GM21529 (cell line): ENCODE results near the gene USP51.
A peak's percentile ranks its signal among the peaks of the same experiment; 100 is the strongest.
"Not testable (repeated sequence)": the region's sequence is repeated elsewhere in the genome, so short reads cannot be mapped to it uniquely, and the experiment has no call there.

Experiments
- ATAC-seq: cut with Tn5 transposase; IDR thresholded peaks from one replicate; pipeline ENCODE4 v1.9.1; 2021; ENCODE audit not compliant: unreplicated experiment

Gene USP51

GRCh38 chrX:55489314-55490009 is at the start of gene USP51:
USP51 (minus strand) TSS chrX:55489848; CDS start chrX:55488939, 909 bp downstream.
- ATAC-seq, result peak; percentile 45

- ATAC-seq, result no peak
These were observed 34.8 kb upstream of the USP51 start for GRCh38 chrX:55524487-55524886.

GRCh38 chrX:55523356-55523755 is 33.7 kb upstream of the USP51 start:
- no peak for ATAC-seq

GRCh38 chrX:55522596-55523276 is 33.1 kb upstream of the USP51 start:
- no peak for ATAC-seq

- ATAC-seq, result no peak
These were observed 32.0 kb upstream of the USP51 start for GRCh38 chrX:55521687-55522086.

- ATAC-seq, result peak; percentile 59
These were observed 27.3 kb upstream of the USP51 start for GRCh38 chrX:55516794-55517481.

- not testable (repeated sequence) for ATAC-seq
These were observed 23.5 kb upstream of the USP51 start for GRCh38 chrX:55513045-55513737.

GRCh38 chrX:55508410-55509152 is 18.9 kb upstream of the USP51 start:
- ATAC-seq, result not testable (repeated sequence)

- not testable (repeated sequence) for ATAC-seq
These were observed 18.1 kb upstream of the USP51 start for GRCh38 chrX:55507699-55508098.

GRCh38 chrX:55507010-55507409 is 17.4 kb upstream of the USP51 start:
- ATAC-seq, result not testable (repeated sequence)

- ATAC-seq, result no peak
These were observed 1.3 kb upstream of the USP51 start for GRCh38 chrX:55490974-55491373.

- ATAC-seq, result no peak
These were observed 473 bp upstream of the USP51 start for GRCh38 chrX:55490121-55490520.

- peak; percentile 59 for ATAC-seq
These were observed 895 bp downstream of the USP51 start for GRCh38 chrX:55488593-55489313.

GRCh38 chrX:55488006-55488592 is 1.5 kb downstream of the USP51 start:
- no peak for ATAC-seq

GRCh38 chrX:55487143-55487542 is 2.5 kb downstream of the USP51 start:
- no peak for ATAC-seq

- no peak for ATAC-seq
These were observed 2.9 kb downstream of the USP51 start for GRCh38 chrX:55486736-55487135.

- no peak for ATAC-seq
These were observed 4.7 kb downstream of the USP51 start for GRCh38 chrX:55484948-55485347.

GRCh38 chrX:55480390-55481062 is 9.1 kb downstream of the USP51 start:
- ATAC-seq, result no peak

- not testable (repeated sequence) for ATAC-seq
These were observed 9.7 kb downstream of the USP51 start for GRCh38 chrX:55479956-55480355.
